Activated CD4-positive, alpha-beta memory T cell treated with anti-CD3 and anti-CD28 coated beads, Interleukin-2, amount 10 ng/mL, durations not matched to agents 7 days and 5 days (primary cell): ENCODE data around the gene COL6A5. TPM values are rescaled to one million over a fixed set of nuclear protein-coding genes. Genes with fewer than 3 reads are reported as not detected.
"Not testable (repeated sequence)": the region's sequence is repeated elsewhere in the genome, so short reads cannot be mapped to it uniquely, and the experiment has no call there.

Experiments used
- CTCF ChIA-PET: fragments of 350-600 bp; sonication (Branson Sonifier 250); formaldehyde crosslinking; loops from one replicate; lab custom pipeline; 2021; ENCODE audit warnings: antibody characterized with exemption, inconsistent platforms; lab: Charles Lee
- POLR2A ChIA-PET: fragments of 350-600 bp; sonication (Branson Sonifier 250); formaldehyde crosslinking; loops from one replicate; lab custom pipeline; 2021; ENCODE audit warnings: antibody characterized with exemption; lab: Charles Lee
- DNase-seq: peaks from one replicate; pipeline ENCODE4 v3.0.0-alpha.2; 2020
- H3K27ac Mint-ChIP-seq: one replicate; pipeline ENCODE4 v1.8.0; 2021; ENCODE audit warnings: mild to moderate bottlenecking, mixed read lengths
- H3K27me3 Mint-ChIP-seq: one replicate; pipeline ENCODE4 v1.8.0; 2021; ENCODE audit warnings: mixed read lengths
- H3K36me3 Mint-ChIP-seq: one replicate; pipeline ENCODE4 v1.8.0; 2021; ENCODE audit warnings: low read depth, mixed read lengths
- H3K4me1 Mint-ChIP-seq: one replicate; pipeline ENCODE4 v1.8.0; 2021; ENCODE audit warnings: mixed read lengths
- H3K4me3 Mint-ChIP-seq: one replicate; pipeline ENCODE4 v1.8.0; 2021; ENCODE audit warnings: mild to moderate bottlenecking, mixed read lengths
- H3K9me3 Mint-ChIP-seq: one replicate; pipeline ENCODE4 v1.8.0; 2021; ENCODE audit warnings: mixed read lengths
- total RNA-seq, 2 experiments: library from RNA; stranded (reverse); gene quantifications; one replicate each; pipeline ENCODE4 v1.2.3, GENCODE V29; 2021

COL6A5 gene
- under 1 TPM; 0.03 to 0.05 TPM for total RNA-seq

GRCh38 chr3:130345487-130346079 is at the start of gene COL6A5:
Gene COL6A5, plus strand, starts transcription at chr3:130345672. Its CDS starts 27,967 bp downstream, at chr3:130373639.
- Mint-ChIP-seq H3K9me3 (peaks cover 3% of the 10 kb centered on the region), H3K36me3 (no peaks in the 10 kb centered on the region), H3K4me3 (no peak within 1 kb of the TSS), H3K27me3 (peaks cover 45% of the 10 kb centered on the region), H3K27ac (no peak within 1 kb of the TSS), H3K4me1 (peaks cover 4% of the 10 kb centered on the region)
- ChIA-PET POLR2A (no interaction called here), CTCF (no interaction called here)
- DNase-seq: no peak

- H3K27me3 Mint-ChIP-seq: no peaks in the 10 kb centered on the region
- no peak overlapping the region for H3K4me3 Mint-ChIP-seq
- ChIA-PET POLR2A (no interaction called here), CTCF (no interaction called here)
- no peaks in the 10 kb centered on the region for H3K36me3 Mint-ChIP-seq
- no peaks in the 10 kb centered on the region for H3K4me1 Mint-ChIP-seq
- H3K9me3 Mint-ChIP-seq: no peaks in the 10 kb centered on the region
- no peak overlapping the region for H3K27ac Mint-ChIP-seq
- DNase-seq: no peak
Measured at GRCh38 chr3:130299531-130299930, 45.9 kb upstream of the COL6A5 start.

GRCh38 chr3:130300888-130301287 is 44.6 kb upstream of the COL6A5 start:
- POLR2A ChIA-PET: no interaction called here
- no peaks in the 10 kb centered on the region for H3K36me3 Mint-ChIP-seq
- no peak overlapping the region for H3K27ac Mint-ChIP-seq
- CTCF ChIA-PET: no interaction called here
- no peak overlapping the region for H3K4me3 Mint-ChIP-seq
- no peaks in the 10 kb centered on the region for H3K4me1 Mint-ChIP-seq
- H3K27me3 Mint-ChIP-seq: peaks cover under 1% of the 10 kb centered on the region
- no peaks in the 10 kb centered on the region for H3K9me3 Mint-ChIP-seq
- DNase-seq: no peak

GRCh38 chr3:130310109-130310508 is 35.4 kb upstream of the COL6A5 start:
- H3K4me3 Mint-ChIP-seq: no peak overlapping the region

GRCh38 chr3:130312374-130312773 is 33.1 kb upstream of the COL6A5 start:
- H3K27ac Mint-ChIP-seq: no peak overlapping the region
- H3K27me3 Mint-ChIP-seq: peaks cover 7% of the 10 kb centered on the region
- no peaks in the 10 kb centered on the region for H3K36me3 Mint-ChIP-seq
- POLR2A ChIA-PET: no interaction called here
- DNase-seq: no peak
- CTCF ChIA-PET: no interaction called here
- H3K4me3 Mint-ChIP-seq: no peak overlapping the region
- H3K9me3 Mint-ChIP-seq: no peaks in the 10 kb centered on the region
- H3K4me1 Mint-ChIP-seq: no peaks in the 10 kb centered on the region

More at GRCh38 chr3:130310109-130310508, 35.4 kb upstream of the COL6A5 start:
- Mint-ChIP-seq H3K27me3 (peaks cover 12% of the 10 kb centered on the region), H3K36me3 (no peaks in the 10 kb centered on the region), H3K9me3 (no peaks in the 10 kb centered on the region), H3K27ac (no peak overlapping the region), H3K4me1 (no peaks in the 10 kb centered on the region)
- CTCF ChIA-PET: no interaction called here
- POLR2A ChIA-PET: no interaction called here
- DNase-seq: no peak

GRCh38 chr3:130316169-130316568 is 29.3 kb upstream of the COL6A5 start:
- ChIA-PET POLR2A (no interaction called here), CTCF (no interaction called here)
- Mint-ChIP-seq H3K9me3 (peaks cover 3% of the 10 kb centered on the region), H3K27me3 (peaks cover 2% of the 10 kb centered on the region), H3K27ac (no peak overlapping the region), H3K4me3 (no peak overlapping the region), H3K36me3 (no peaks in the 10 kb centered on the region), H3K4me1 (no peaks in the 10 kb centered on the region)
- DNase-seq: no peak

- CTCF ChIA-PET: no interaction called here
- no peaks in the 10 kb centered on the region for H3K4me1 Mint-ChIP-seq
- no peak for DNase-seq
- H3K9me3 Mint-ChIP-seq: peaks cover 3% of the 10 kb centered on the region
- no peak overlapping the region for H3K4me3 Mint-ChIP-seq
- no peaks in the 10 kb centered on the region for H3K36me3 Mint-ChIP-seq
- no peak overlapping the region for H3K27ac Mint-ChIP-seq
- POLR2A ChIA-PET: no interaction called here
- H3K27me3 Mint-ChIP-seq: peaks cover 3% of the 10 kb centered on the region
Measured at GRCh38 chr3:130323503-130323902, 22.0 kb upstream of the COL6A5 start.

- Mint-ChIP-seq H3K9me3 (peaks cover 7% of the 10 kb centered on the region), H3K36me3 (no peaks in the 10 kb centered on the region)
Measured at GRCh38 chr3:130340766-130341165, 4.7 kb upstream of the COL6A5 start.

GRCh38 chr3:130341388-130341787 is 4.1 kb upstream of the COL6A5 start:
- no peak for DNase-seq
- ChIA-PET POLR2A (no interaction called here), CTCF (no interaction called here)
- Mint-ChIP-seq H3K27me3 (peaks cover 25% of the 10 kb centered on the region), H3K4me1 (peaks cover 4% of the 10 kb centered on the region), H3K36me3 (no peaks in the 10 kb centered on the region), H3K27ac (no peak overlapping the region), H3K4me3 (no peak overlapping the region), H3K9me3 (peaks cover 2% of the 10 kb centered on the region)

More at GRCh38 chr3:130340766-130341165, 4.7 kb upstream of the COL6A5 start:
- CTCF ChIA-PET: no interaction called here
- Mint-ChIP-seq H3K4me3 (no peak overlapping the region), H3K27me3 (peaks cover 19% of the 10 kb centered on the region), H3K4me1 (peaks cover 4% of the 10 kb centered on the region), H3K27ac (no peak overlapping the region)
- POLR2A ChIA-PET: no interaction called here
- DNase-seq: no peak

GRCh38 chr3:130341882-130342281 is 3.6 kb upstream of the COL6A5 start:
- H3K36me3 Mint-ChIP-seq: no peaks in the 10 kb centered on the region
- POLR2A ChIA-PET: no interaction called here
- no peak for DNase-seq
- no peak overlapping the region for H3K4me3 Mint-ChIP-seq
- H3K4me1 Mint-ChIP-seq: peaks cover 4% of the 10 kb centered on the region
- H3K27ac Mint-ChIP-seq: no peak overlapping the region
- H3K27me3 Mint-ChIP-seq: peaks cover 30% of the 10 kb centered on the region
- peaks cover 2% of the 10 kb centered on the region for H3K9me3 Mint-ChIP-seq
- CTCF ChIA-PET: no interaction called here

- Mint-ChIP-seq H3K36me3 (no peaks in the 10 kb centered on the region), H3K9me3 (peaks cover under 1% of the 10 kb centered on the region), H3K27me3 (peaks cover 34% of the 10 kb centered on the region), H3K4me3 (no peak overlapping the region), H3K27ac (no peak overlapping the region), H3K4me1 (peaks cover 4% of the 10 kb centered on the region)
- DNase-seq: no peak
- CTCF ChIA-PET: no interaction called here
- POLR2A ChIA-PET: no interaction called here
Measured at GRCh38 chr3:130342821-130343661, 2.4 kb upstream of the COL6A5 start.

- POLR2A ChIA-PET, H3K27ac Mint-ChIP-seq, H3K36me3 Mint-ChIP-seq, H3K9me3 Mint-ChIP-seq, H3K4me3 Mint-ChIP-seq, H3K4me1 Mint-ChIP-seq, DNase-seq, CTCF ChIA-PET: not testable (repeated sequence)
- peaks cover 45% of the 10 kb centered on the region for H3K27me3 Mint-ChIP-seq
Measured at GRCh38 chr3:130348258-130348657, 2.8 kb downstream of the COL6A5 start.

GRCh38 chr3:130354430-130354829 is 9.0 kb downstream of the COL6A5 start:
- Mint-ChIP-seq H3K27ac (no peak overlapping the region), H3K4me1 (peaks cover 3% of the 10 kb centered on the region), H3K27me3 (peaks cover 12% of the 10 kb centered on the region), H3K36me3 (no peaks in the 10 kb centered on the region), H3K9me3 (peaks cover 3% of the 10 kb centered on the region), H3K4me3 (no peak overlapping the region)
- no peak for DNase-seq
- CTCF ChIA-PET: no interaction called here
- POLR2A ChIA-PET: no interaction called here
